H1 (cell line): Measurements from ENCODE around the gene OXCT2. TPM values are rescaled to one million over a fixed set of nuclear protein-coding genes. Genes with fewer than 3 reads are reported as not detected.
"Not testable (repeated sequence)": the region's sequence is repeated elsewhere in the genome, so short reads cannot be mapped to it uniquely, and the experiment has no call there.

Experiments
- CTCF ChIA-PET: fragments of 300-600 bp; sonication (Branson Sonifier 250); formaldehyde crosslinking; loops from one replicate; lab custom pipeline; 2021; ENCODE audit not compliant: partially characterized antibody; lab: Charles Lee
- POLR2A ChIA-PET: fragments of 300-600 bp; sonication (Branson Sonifier 250); formaldehyde crosslinking; loops from one replicate; lab custom pipeline; 2021; ENCODE audit warnings: inconsistent platforms; ENCODE audit not compliant: partially characterized antibody; lab: Charles Lee
- DNase-seq, 2 experiments: peaks; one replicate each; pipeline versions ENCODE4 v3.0.0 to v3.0.0-alpha.2; 2010 to 2022; ENCODE audit warnings: low spot score in 2 of 2, low read depth in 1 of 2, mixed read lengths in 1 of 2
- FAIRE-seq: peaks from 2 replicates; lab custom pipeline; 2011; peaks lifted over from hg19 to GRCh38; lab: Jason Lieb, UNC
- H2AFZ ChIP-seq: 2 replicates; pipeline ENCODE4 v1.8.1; 2012; ENCODE audit warnings: low read length, inconsistent platforms
- H2AK5ac ChIP-seq: 2 replicates; pipeline ENCODE4 v1.6.1; 2013; ENCODE audit warnings: low read depth, low read length
- H2BK120ac ChIP-seq: replicated peaks from 2 replicates; pipeline ENCODE3; 2013; ENCODE audit warnings: low read depth, low read length, inconsistent platforms
- H2BK12ac ChIP-seq: 2 replicates; pipeline ENCODE4 v1.6.1; 2013; ENCODE audit warnings: low read depth, low read length
- H2BK15ac ChIP-seq: 2 replicates; pipeline ENCODE4 v1.6.1; 2013; ENCODE audit warnings: low read length
- H2BK20ac ChIP-seq: 2 replicates; pipeline ENCODE4 v1.6.1; 2013; ENCODE audit warnings: low read length
- H2BK5ac ChIP-seq: 2 replicates; pipeline ENCODE4 v1.6.1; 2013; ENCODE audit warnings: low read depth, low read length
- H3K14ac ChIP-seq: 2 replicates; pipeline ENCODE4 v1.6.1; 2013; ENCODE audit warnings: inconsistent platforms; ENCODE audit not compliant: insufficient read length
- H3K18ac ChIP-seq: 2 replicates; pipeline ENCODE4 v1.6.1; 2013; ENCODE audit warnings: low read length; ENCODE audit errors: extremely low read depth
- H3K23ac ChIP-seq: 2 replicates; pipeline ENCODE4 v1.6.1; 2013; ENCODE audit warnings: inconsistent platforms; ENCODE audit not compliant: insufficient read length
- H3K23me2 ChIP-seq: 2 replicates; pipeline ENCODE4 v1.6.1; 2013; ENCODE audit warnings: low read depth, low read length
- H3K27ac ChIP-seq: 2 replicates; pipeline ENCODE4 v1.6.1; 2011; ENCODE audit warnings: low read depth, low read length, inconsistent platforms
- H3K27me3 ChIP-seq, 4 experiments: replicated peaks in 1 of 4; 1 replicate in 1 of 4; 2 replicates in 3 of 4; pipeline versions ENCODE4 v1.6.1 to v1.8.1; 2011 to 2013; ENCODE audit warnings: low read length in 3 of 4, mild to moderate bottlenecking in 3 of 4, inconsistent platforms in 2 of 4, mixed read lengths in 2 of 4, moderate library complexity in 1 of 4; ENCODE audit not compliant: control insufficient read depth in 3 of 4, insufficient read depth in 3 of 4; ENCODE audit errors: extremely low read depth in 1 of 4
- H3K36me3 ChIP-seq, 4 experiments: 2 replicates each; pipeline versions ENCODE4 v1.6.1 to v1.8.1; 2011 to 2013; ENCODE audit warnings: mild to moderate bottlenecking in 4 of 4, low read length in 3 of 4, moderate library complexity in 2 of 4, control low read depth in 1 of 4, inconsistent platforms in 1 of 4; ENCODE audit not compliant: insufficient read depth in 4 of 4, control insufficient read depth in 2 of 4
- H3K4ac ChIP-seq: replicated peaks from 2 replicates; pipeline ENCODE3; 2013; ENCODE audit warnings: low read length, low read depth, mixed read lengths, inconsistent platforms; ENCODE audit not compliant: insufficient read length
- H3K4me1 ChIP-seq, 4 experiments: replicated peaks in 1 of 4; 1 replicate in 1 of 4; 2 replicates in 3 of 4; pipeline versions ENCODE4 v1.6.1 to v1.8.1; 2011 to 2013; ENCODE audit warnings: low read length in 3 of 4, inconsistent platforms in 2 of 4, mixed read lengths in 1 of 4; ENCODE audit not compliant: insufficient read depth in 4 of 4, control insufficient read depth in 3 of 4
- H3K4me2 ChIP-seq, 2 experiments: 2 replicates each; pipeline versions ENCODE4 v1.6.1 to v1.8.1; 2011 to 2013; ENCODE audit warnings: low read depth in 2 of 2, low read length in 2 of 2, control low read depth in 1 of 2, inconsistent platforms in 1 of 2, mild to moderate bottlenecking in 1 of 2; ENCODE audit not compliant: insufficient read depth in 1 of 2
- H3K4me3 ChIP-seq, 4 experiments: fragments of 200-600, 300-600 bp in 1 of 4; sonication (generic), shearing (Covaris generic), sonication (Bioruptor Twin) in 1 of 4; 2 replicates each; pipeline versions ENCODE4 v1.5.1 to v1.8.1; 2011 to 2016; ENCODE audit warnings: low read length in 4 of 4, low read depth in 3 of 4, control low read depth in 2 of 4, inconsistent platforms in 2 of 4, mild to moderate bottlenecking in 2 of 4, mixed read lengths in 1 of 4, moderate library complexity in 1 of 4; ENCODE audit not compliant: insufficient read depth in 2 of 4; ENCODE audit errors: extremely low read depth in 1 of 4
- H3K56ac ChIP-seq: replicated peaks from 2 replicates; pipeline ENCODE3; 2013; ENCODE audit warnings: low read depth, mild to moderate bottlenecking, mixed read lengths, low read length, inconsistent platforms; ENCODE audit not compliant: insufficient read length
- H3K79me1 ChIP-seq: 2 replicates; pipeline ENCODE4 v1.6.1; 2013; ENCODE audit warnings: low read depth, low read length, control low read depth
- H3K79me2 ChIP-seq, 2 experiments: 2 replicates each; pipeline versions ENCODE4 v1.6.1 to v1.8.1; 2012 to 2013; ENCODE audit warnings: low read length in 2 of 2, mild to moderate bottlenecking in 2 of 2, inconsistent platforms in 1 of 2; ENCODE audit not compliant: insufficient read depth in 2 of 2, control insufficient read depth in 1 of 2
- H3K9ac ChIP-seq, 4 experiments: replicated peaks in 1 of 4; 1 replicate in 1 of 4; 2 replicates in 3 of 4; pipeline versions ENCODE4 v1.6.1 to v1.8.1; 2011 to 2013; ENCODE audit warnings: low read depth in 3 of 4, low read length in 3 of 4, control low read depth in 2 of 4, mild to moderate bottlenecking in 2 of 4, moderate library complexity in 2 of 4, inconsistent platforms in 1 of 4; ENCODE audit errors: extremely low read depth in 1 of 4
- H3K9me3 ChIP-seq, 2 experiments: 2 replicates each; pipeline versions ENCODE4 v1.6.1 to v1.8.1; 2012 to 2013; ENCODE audit warnings: mild to moderate bottlenecking in 2 of 2, moderate library complexity in 2 of 2, control low read depth in 1 of 2, inconsistent platforms in 1 of 2, low read depth in 1 of 2, low read length in 1 of 2, mixed read lengths in 1 of 2; ENCODE audit not compliant: insufficient read depth in 2 of 2
- H4K20me1 ChIP-seq, 2 experiments: replicated peaks in 1 of 2; 2 replicates each; pipeline versions ENCODE3 to v1.8.1; 2011 to 2013; ENCODE audit warnings: inconsistent platforms in 2 of 2, low read length in 2 of 2, mild to moderate bottlenecking in 1 of 2; ENCODE audit not compliant: insufficient read depth in 2 of 2, control insufficient read depth in 1 of 2
- H4K5ac ChIP-seq: 2 replicates; pipeline ENCODE4 v1.6.1; 2013; ENCODE audit warnings: low read length, low read depth, mixed read lengths, inconsistent platforms; ENCODE audit not compliant: insufficient read length
- H4K8ac ChIP-seq: 2 replicates; pipeline ENCODE4 v1.8.0; 2013; ENCODE audit warnings: mild to moderate bottlenecking, moderate library complexity, low read length, inconsistent platforms; ENCODE audit not compliant: insufficient read depth; ENCODE audit errors: extremely low read depth
- H4K91ac ChIP-seq: replicated peaks from 2 replicates; pipeline ENCODE3; 2013; ENCODE audit warnings: low read length, mixed read lengths, inconsistent platforms; ENCODE audit not compliant: insufficient read length
- WGBS, 2 experiments: shearing (Covaris generic) in 1 of 2; methylation state at CpG; one replicate each; pipeline versions ENCODE4 v1.1.6 to v1.1.7; 2013 to 2015; ENCODE audit warnings: low lambda C conversion rate in 2 of 2, mixed read lengths in 2 of 2, inconsistent platforms in 1 of 2, low coverage in 1 of 2, missing lambda C conversion rate in 1 of 2; ENCODE audit not compliant: insufficient replicate concordance in 2 of 2, insufficient coverage in 1 of 2, insufficient read length in 1 of 2; ENCODE audit errors: extremely low coverage in 1 of 2, missing lambda C conversion rate in 1 of 2; 5-methylcytosine and 5-hydroxymethylcytosine counted together
- polyA plus RNA-seq, 7 experiments: library from polyadenylated mRNA; depleted of rRNA in 3 of 7; stranded (reverse) in 5 of 7; unstranded in 2 of 7; fragments of >200 nt in 5 of 7; fragments of 200-250 nt in 2 of 7; gene quantifications; 1 replicate in 5 of 7; 2 replicates in 1 of 7; 4 replicates in 1 of 7; pipeline versions ENCODE4 v1.2.1 to v1.2.3, GENCODE V29; 2011 to 2013; ENCODE audit warnings: missing spikeins in 2 of 7, mixed read lengths in 2 of 7
- total RNA-seq: library from RNA; stranded (reverse); fragmentation: NEBNext Ultra II Directional; extraction: Animal tissue kit (Norgen Biotek cat#: 25700); gene quantifications from 2 replicates; pipeline ENCODE4 v1.2.1, GENCODE V29; 2021

Gene OXCT2
- total and polyA plus RNA-seq, 2 of the 8 experiments (the other 6 are each of a cell fraction or from before 2014, with no cell fraction given), result 2.6 to 2.9 TPM

DNA sequence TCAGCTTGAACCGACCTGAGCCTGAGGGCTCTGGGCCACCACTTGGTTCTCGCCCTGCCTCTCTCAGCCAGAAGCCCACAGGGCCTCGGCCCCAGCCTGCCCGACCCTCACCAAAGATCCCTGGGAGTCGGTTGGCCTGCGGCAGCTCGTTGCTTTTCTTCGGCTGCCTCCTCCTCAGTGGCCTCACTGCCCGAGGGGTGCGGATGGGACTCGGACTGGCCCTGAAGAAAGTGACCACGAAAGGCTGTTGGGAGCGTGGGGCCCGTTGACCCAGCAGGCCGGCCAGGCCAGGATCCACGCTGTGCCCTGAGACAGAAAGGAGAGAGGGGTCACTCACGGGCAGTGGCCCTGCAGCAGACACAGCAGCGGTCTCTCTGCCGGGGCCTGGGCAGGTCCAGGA lies 6.6 kb downstream of the OXCT2 start:
- H2AFZ ChIP-seq, POLR2A ChIA-PET, H3K27me3 ChIP-seq, DNase-seq, FAIRE-seq, H3K79me1 ChIP-seq, H2BK20ac ChIP-seq, H3K4me3 ChIP-seq, H3K14ac ChIP-seq, H3K23ac ChIP-seq, H2BK12ac ChIP-seq, H3K18ac ChIP-seq, H2BK120ac ChIP-seq, H4K91ac ChIP-seq, H4K5ac ChIP-seq, H3K23me2 ChIP-seq, H3K27ac ChIP-seq, H3K9ac ChIP-seq, H3K4ac ChIP-seq, CTCF ChIA-PET, H3K4me2 ChIP-seq, H4K20me1 ChIP-seq, H2AK5ac ChIP-seq, H3K56ac ChIP-seq, H3K4me1 ChIP-seq, H2BK15ac ChIP-seq, H2BK5ac ChIP-seq, H3K36me3 ChIP-seq, H3K79me2 ChIP-seq, H4K8ac ChIP-seq: not testable (repeated sequence)
- 83% methylated on average over 6 of the region's 19 CpGs; no CpG with 5 or more reads in 1 of the 2 experiments for WGBS, 2 experiments
- H3K9me3 ChIP-seq, result peaks cover 5 to 12% of the 10 kb centered on the region in 2 experiments; a peak in 1 of 4 replicates

DNA sequence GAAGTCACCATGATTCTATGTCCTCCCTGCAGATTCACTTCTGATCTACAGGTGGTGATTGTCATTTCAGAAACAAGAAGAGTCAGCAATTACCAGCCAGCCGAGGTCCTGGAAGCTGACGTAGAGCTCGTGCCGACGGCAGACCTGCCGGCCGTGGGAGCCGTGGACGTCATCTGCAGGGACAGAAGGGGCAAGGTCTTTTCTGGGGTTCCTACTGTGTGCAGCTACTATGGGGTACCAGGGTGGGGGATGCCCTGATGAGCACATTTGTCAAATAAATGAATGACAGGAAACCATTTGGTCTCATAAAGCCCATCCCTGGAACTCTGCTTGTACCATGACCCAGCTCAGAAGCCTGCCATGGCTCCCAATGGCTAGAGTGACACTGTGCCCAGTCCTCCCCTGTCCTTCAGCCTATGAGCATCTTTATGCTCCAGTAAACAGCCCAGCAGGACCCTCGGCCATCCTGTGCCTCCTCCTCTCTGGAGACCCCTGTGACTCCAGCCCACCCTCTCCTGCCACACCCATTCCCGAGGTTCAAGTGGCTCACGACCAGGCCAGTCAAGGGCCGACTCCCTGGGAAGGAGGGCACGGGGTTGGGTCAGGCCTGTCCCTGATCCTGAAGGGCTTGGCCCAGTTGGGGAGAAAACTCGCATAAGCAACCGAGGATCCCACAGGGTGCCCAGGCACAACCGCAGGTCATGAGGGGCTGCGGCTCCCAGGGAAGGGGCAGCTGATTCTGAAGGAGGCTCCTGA lies 7.4 kb downstream of the OXCT2 start:
- H3K36me3 ChIP-seq, POLR2A ChIA-PET, CTCF ChIA-PET, H4K5ac ChIP-seq, H4K20me1 ChIP-seq, DNase-seq, H3K79me2 ChIP-seq, H3K18ac ChIP-seq, H3K27ac ChIP-seq, H2BK12ac ChIP-seq, H3K79me1 ChIP-seq, H4K91ac ChIP-seq, H3K56ac ChIP-seq, H3K23me2 ChIP-seq, H2AK5ac ChIP-seq, H3K4me1 ChIP-seq, H3K14ac ChIP-seq, H2AFZ ChIP-seq, H3K27me3 ChIP-seq, H3K4me3 ChIP-seq, H4K8ac ChIP-seq, FAIRE-seq, H3K4me2 ChIP-seq, H3K9ac ChIP-seq, H2BK120ac ChIP-seq, H3K23ac ChIP-seq, H2BK5ac ChIP-seq, H3K4ac ChIP-seq, H2BK20ac ChIP-seq, H2BK15ac ChIP-seq: not testable (repeated sequence)
- H3K9me3 ChIP-seq, result peaks cover 5 to 12% of the 10 kb centered on the region in 2 experiments; a peak in 1 of 4 replicates
- WGBS, 2 experiments, result 93% methylated on average over 13 of the region's 18 CpGs; no CpG with 5 or more reads in 1 of the 2 experiments
